NCI-H524 treated with DMSO at 0.1 percent for 48 hours (cell line): ENCODE data around the gene INTS6.
"Not testable (repeated sequence)": the region's sequence is repeated elsewhere in the genome, so short reads cannot be mapped to it uniquely, and the experiment has no call there.

Experiments used
- DNase-seq: peaks from one replicate; lab custom pipeline; 2025; lab: John Stamatoyannopoulos, UW

Gene INTS6

DNA sequence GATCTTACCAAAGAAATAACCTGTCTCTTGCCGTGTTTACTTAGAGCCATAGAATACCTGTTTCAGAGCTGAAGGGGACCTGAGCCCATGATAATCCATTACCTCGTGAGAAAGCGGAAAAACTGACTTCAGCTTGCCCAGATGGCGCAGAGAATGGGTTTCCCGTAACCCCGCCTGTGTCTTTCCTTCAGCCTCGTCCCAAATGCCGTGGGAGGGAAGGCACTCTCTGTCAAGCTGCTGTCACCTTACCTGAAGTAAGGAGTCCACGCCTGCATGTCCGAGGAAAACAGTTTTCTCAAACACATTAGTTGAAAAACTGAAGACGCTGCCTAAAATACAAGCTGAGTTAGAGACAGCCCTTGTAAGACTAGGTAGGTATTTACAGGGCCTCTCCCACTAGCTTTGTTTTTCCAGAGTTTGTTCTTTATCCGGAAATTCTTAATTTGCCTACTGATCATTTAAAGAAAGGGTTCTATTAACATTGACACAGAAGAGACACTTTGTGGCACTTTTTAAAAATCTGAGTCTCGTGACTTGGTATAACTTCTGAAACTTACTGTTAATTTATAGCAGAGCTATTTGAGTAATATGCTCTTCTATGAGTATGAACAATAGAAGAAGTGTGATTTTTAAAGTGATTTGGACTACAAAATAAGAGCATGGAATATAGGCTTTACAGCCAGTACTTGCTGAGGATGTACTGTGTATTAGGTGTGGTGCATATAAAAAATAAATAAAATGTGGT lies 1.3 kb upstream of the INTS6 start:
- peak; percentile 36 for DNase-seq

GRCh38 chr13:51453207-51453958 lies 547 bp upstream of the INTS6 start:
- DNase-seq, result no peak

DNA sequence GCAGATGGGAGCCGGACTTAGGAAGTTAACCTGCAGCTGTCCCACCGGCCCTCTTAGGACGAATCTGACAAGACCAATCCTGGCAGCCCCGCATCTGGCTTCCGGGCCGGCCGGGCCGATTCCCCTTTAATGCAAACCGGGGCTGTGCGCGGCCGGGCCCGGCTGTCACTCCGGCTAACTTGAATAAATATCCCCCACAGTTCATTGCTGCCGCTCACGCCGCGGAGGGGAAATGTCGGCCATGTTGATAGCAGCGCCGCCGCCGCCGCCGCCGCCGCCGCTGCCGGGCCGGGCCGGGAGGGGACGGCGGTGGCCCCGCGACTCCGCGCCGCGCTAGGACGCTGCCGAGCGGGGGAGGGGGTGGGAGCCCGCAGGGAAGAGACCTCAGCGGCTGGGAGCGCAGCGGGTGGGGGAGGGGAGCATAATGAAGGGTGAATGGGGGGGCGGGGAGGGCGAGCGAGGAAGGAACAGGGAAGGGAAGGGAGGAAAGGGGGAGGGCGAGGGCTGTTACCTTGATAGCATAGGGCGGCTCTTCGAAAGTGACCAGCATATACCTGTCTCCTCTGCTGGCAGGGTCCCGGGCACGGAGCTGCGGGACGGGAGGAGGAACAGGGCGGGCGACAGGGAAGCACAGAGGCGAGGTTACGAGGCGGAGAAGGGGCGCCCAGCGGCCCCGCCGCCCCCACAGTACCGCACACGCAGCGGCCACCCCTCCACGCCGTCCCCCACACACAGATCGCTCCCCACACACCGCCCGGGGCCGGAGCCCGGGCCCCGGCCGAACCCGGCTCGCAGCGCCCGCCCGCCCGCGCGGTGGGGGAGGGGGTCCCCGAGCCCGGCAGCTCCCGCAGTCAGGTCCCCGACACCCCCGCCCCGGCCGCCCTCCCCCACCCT lies 1.1 kb downstream of the INTS6 start:
- DNase-seq, result peak; percentile 17

GRCh38 chr13:51451134-51451466 lies 1.7 kb downstream of the INTS6 start:
- no peak for DNase-seq

DNA sequence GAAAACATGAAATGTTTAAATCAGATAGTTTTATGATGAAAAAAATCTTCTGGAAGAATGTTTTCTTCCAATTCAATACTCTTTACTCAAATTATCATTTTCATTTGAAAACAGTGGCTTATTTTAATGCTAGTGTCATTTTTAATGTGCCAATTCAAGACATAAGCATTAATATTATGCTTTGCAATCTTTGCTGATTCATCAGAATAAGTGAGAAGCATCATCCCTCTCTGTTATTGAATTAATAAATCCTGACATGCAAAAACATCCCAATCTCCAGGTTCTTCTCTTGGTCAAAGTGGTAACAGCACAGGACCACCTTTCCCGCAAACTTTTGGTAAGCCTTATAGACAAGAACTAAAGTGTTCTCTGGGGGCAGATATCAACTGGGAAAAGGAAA lies 3.8 kb downstream of the INTS6 start:
- no peak for DNase-seq

GRCh38 chr13:51444922-51445321 lies 7.9 kb downstream of the INTS6 start:
- DNase-seq, result no peak

DNA sequence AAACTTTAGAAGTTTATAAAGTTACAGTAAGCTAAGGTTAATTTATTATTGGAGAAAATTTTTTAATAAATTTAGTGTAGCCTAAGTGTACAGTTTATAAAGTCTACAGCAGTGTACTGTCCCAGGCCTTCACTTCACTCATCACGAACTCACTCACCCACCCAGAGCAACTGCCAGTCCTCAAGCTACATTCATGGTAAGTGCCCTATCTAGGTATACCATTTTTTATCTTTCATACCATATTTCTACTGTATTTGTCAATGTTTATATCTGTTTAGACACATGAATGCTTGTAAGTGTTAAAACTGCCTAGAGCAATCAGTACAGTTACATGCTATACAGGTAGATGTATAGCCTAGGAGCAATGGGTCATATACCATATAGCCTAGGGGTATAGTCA lies 12.5 kb downstream of the INTS6 start:
- DNase-seq, result no peak

DNA sequence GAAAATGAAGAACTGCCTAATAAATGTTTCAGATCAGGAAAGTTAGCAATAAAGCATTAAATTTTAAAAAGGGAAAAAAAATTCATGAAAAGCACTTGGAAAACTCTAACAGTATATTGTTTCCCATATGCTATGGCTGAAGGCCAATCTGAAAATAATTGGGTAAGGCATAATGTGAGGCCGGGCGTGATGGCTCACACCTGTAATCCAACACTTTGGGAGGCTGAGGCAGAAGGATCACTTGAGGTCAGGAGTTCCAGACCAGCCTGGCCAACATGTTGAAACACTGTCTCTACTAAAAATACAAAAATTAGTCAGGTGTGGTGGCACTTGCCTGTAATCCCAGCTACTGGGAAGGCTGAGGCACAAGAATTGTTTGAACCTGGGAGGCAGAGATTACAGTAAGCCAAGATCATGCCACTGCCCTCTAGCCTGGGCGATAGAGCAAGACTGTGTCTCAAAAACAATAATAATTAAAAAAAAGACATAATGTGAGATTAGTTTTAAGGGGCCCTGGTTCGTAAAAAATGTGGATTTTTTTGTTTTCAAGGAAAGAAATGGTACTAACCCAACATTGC lies 15.2 kb downstream of the INTS6 start:
- no peak for DNase-seq

- DNase-seq, result no peak
Measured at GRCh38 chr13:51435002-51435578, 17.7 kb downstream of the INTS6 start.

- no peak for DNase-seq
Measured at GRCh38 chr13:51432576-51432975, 20.3 kb downstream of the INTS6 start.

DNA sequence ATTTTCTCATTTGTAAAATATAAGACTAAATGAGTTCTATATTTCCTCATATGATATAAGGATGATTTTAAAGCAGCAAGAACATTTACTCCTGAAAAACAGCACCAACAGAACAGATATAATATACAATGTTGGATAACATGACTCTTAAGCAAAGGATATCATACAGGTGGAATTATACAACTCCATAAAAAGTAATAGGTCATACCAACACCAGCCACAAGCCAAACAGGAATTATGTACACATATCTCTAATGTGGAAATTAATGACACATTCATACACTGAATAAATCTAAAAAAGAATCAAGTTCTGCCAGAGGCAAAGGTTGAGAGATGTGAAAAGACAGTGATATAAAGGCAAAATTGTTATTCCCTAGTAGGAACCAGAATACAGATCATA lies 25.9 kb downstream of the INTS6 start:
- no peak for DNase-seq

DNA sequence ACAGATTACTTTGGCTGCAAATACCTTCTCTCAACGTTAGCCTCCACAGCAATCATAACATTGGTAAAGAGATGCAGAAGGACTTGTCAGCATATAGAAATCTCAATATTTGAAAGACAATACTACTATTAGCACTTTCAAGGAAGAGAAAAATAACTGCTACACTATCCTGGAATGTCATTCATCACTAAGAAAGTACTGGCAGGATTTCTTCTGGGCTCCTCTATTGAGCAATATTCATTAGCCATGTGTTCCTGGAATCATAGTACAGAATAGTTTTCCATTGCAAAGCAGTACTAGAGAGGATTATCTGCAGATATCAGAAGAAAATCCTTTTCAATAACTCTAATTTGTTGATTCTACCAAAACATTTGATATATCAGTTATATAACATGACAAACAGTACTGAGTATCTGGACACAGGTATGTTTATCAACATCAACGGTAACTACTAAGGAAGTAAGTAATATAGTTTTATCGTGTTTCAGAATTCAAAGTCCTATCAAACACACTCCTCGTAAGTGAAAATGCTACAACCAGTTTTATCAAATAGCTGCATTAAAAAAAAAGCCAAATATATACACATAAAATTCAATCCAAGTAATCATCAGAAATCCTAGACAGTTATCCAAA lies 27.3 kb downstream of the INTS6 start:
- DNase-seq, result no peak

DNA sequence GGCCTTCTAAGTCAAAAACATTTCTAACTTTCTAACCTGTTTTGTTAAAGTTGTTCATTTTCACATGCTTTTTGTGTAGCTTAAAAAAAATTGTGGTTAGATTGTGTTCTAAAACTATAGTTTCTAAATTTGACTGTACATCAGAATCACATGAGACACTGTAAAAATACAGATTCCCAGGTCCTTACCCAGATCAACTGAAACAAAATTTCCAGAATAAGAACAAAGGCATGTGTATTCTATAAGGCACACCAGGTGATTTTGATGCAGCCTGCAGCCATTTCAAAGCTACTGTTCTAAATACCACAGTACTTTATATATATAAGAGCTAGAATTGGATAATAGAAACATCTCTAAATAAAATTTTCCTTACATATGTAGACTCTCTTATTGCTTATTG lies 29.1 kb downstream of the INTS6 start:
- no peak for DNase-seq

DNA sequence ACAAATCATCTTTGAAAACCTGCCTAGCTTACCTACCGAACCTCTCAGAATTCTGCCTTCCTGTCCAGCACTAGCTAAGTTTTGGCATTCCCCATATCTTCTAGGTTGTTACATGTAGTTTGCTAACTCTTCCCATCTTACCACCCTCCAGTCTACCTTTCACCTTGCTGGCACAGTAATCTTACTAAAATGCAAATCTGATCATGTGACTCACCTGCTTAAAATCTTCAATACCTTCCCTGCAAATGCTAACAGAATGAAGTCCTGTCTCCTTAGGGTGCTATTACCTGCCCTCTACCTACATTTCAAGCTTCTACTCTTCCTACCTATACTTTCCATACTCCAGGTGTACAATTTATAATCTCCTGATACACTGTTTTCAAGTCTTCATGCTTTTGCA lies 30.4 kb downstream of the INTS6 start:
- no peak for DNase-seq

- no peak for DNase-seq
Measured at GRCh38 chr13:51420681-51421490, 31.9 kb downstream of the INTS6 start.

DNA sequence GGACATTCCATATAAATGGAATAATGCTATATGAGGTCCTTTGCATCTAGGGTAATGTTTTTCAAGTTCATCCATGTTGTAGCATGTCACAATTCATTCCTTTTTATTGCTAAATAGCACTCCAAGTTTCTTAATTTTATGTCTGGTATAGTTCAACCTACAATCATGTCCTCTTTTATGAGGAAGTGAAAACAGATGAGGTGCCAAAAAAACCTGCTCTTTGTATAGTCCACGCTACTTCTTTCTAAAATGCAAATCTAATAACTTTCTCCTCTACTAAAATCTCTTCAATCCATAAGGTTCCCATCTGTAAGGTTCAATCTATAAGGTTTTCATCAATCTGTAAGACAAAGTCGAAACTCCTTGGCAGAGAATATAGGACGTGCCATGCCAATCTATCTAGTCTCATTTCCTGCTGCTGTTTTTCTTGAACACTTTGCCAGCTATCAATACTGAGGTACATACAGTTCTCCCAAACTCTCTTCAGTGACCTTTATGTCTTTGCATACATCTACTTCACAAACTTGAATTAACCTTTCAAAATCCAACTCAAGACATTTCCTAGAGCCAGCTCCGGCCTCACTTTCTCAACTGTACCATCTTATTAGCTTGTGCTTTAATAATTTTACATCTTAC lies 33.7 kb downstream of the INTS6 start:
- no peak for DNase-seq

DNA sequence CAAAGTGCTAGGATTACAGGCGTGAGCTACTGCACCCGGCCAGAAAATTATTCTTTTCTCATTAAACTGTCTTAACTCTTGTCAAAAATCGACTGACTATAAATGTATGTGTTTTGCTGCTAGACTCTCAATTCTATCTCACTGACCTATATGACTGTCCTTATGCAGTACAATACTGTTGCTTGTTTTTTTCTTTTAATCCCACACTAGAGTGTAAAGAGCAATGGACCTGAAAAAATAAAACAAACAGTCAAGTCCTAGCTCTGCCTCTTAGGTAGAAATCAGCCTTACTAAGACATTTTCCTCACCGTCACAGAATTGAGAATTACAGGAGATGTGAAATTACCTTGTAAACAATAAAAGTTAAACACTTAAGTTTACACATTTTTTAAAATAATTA lies 35.1 kb downstream of the INTS6 start:
- DNase-seq, result no peak

DNA sequence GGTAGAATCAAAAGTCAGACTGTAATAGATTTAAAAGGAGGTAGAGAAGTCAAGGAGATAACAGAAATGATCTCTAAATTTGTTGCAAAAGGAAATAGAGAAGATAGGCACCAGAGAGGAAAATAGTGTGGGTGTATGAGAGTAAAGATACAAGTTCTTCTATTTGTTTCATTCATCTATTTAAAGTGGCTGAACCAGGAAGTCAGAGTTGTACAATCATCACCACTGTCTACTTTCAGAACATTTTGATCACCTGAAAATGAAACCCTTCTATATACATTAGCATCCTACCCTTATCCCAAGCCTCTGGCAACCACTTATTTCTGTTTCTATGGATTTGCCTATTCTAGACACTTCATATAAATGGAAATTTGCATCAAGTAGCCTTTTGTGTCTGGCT lies 36.7 kb downstream of the INTS6 start:
- DNase-seq, result no peak

GRCh38 chr13:51415339-51415738 lies 37.5 kb downstream of the INTS6 start:
- not testable (repeated sequence) for DNase-seq

- no peak for DNase-seq
Measured at GRCh38 chr13:51412431-51412830, 40.4 kb downstream of the INTS6 start.
